ENCODE results near the gene LRRC10.

The LRRC10 gene

GRCh38 chr12:69610729-69611128 lies at the start of gene LRRC10:
TSS of gene LRRC10 (minus strand) at chr12:69610907. CDS start at chr12:69610838, 69 bp downstream.
- H3K9me3 ChIP-seq (ENCODE audit: low read depth, low read length): no peaks in the 10 kb centered on the region
- no peaks in the 10 kb centered on the region for H3K36me3 ChIP-seq (ENCODE audit: insufficient read depth, low read length)
- no peak for DNase-seq (ENCODE audit: low read depth, low spot score)
- TF ChIP-seq POLR2AphosphoS5 (IDR thresholded peaks at IDR 0.05; ENCODE audit: borderline replicate concordance, low read depth, low read length) (no peak), FOXP2 (optimal IDR thresholded peaks at IDR 0.05; ENCODE audit: control extremely low read depth, extremely low read length, insufficient read depth) (no peak), EZH2 (IDR thresholded peaks at IDR 0.05) (no peak)
- H3K4me3 ChIP-seq: no peak within 1 kb of the TSS
- H3K9ac ChIP-seq (ENCODE audit: insufficient read length): no peak within 1 kb of the TSS
- no peak within 1 kb of the TSS for H3K27ac ChIP-seq

- Histone ChIP-seq H3K4me3 (no peak overlapping the region), H3K27ac (no peak overlapping the region), H3K9ac (ENCODE audit: insufficient read length) (no peak overlapping the region), H3K9me3 (ENCODE audit: low read depth, low read length) (no peaks in the 10 kb centered on the region), H3K36me3 (ENCODE audit: insufficient read depth, low read length) (no peaks in the 10 kb centered on the region)
- DNase-seq (ENCODE audit: low read depth, low spot score): no peak
- TF ChIP-seq FOXP2 (optimal IDR thresholded peaks at IDR 0.05; ENCODE audit: control extremely low read depth, extremely low read length, insufficient read depth) (no peak), POLR2AphosphoS5 (IDR thresholded peaks at IDR 0.05; ENCODE audit: borderline replicate concordance, low read depth, low read length) (no peak), EZH2 (IDR thresholded peaks at IDR 0.05) (no peak)
These were observed 49.6 kb upstream of the LRRC10 start for GRCh38 chr12:69660164-69660863.

DNA sequence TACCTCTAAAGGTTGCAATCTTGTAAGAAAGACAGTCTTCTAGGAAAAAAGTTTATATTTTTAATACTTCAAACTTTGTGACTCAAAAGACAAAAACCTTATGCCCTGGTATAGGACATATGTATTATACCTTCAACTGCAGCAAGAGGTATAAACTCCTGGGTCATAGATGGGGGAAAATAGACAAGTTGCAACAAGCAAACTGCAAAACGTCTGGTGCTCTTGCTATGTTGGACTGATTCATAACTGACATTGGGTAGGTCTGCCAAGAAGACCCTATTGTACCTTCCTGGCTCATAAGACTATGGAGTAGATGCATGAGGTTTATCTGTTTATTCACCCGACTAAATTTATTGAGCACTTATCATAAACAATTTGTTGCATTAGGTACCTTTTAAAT lies 47.5 kb upstream of the LRRC10 start:
- H3K4me3 ChIP-seq: no peak overlapping the region
- no peak overlapping the region for H3K27ac ChIP-seq
- DNase-seq (ENCODE audit: low read depth, low spot score): no peak
- no peak for TF ChIP-seq POLR2AphosphoS5 (IDR thresholded peaks at IDR 0.05; ENCODE audit: borderline replicate concordance, low read depth, low read length)
- TF ChIP-seq FOXP2 (optimal IDR thresholded peaks at IDR 0.05; ENCODE audit: control extremely low read depth, extremely low read length, insufficient read depth): no peak
- no peak for TF ChIP-seq EZH2 (IDR thresholded peaks at IDR 0.05)
- no peaks in the 10 kb centered on the region for H3K9me3 ChIP-seq (ENCODE audit: low read depth, low read length)
- H3K36me3 ChIP-seq (ENCODE audit: insufficient read depth, low read length): no peaks in the 10 kb centered on the region
- no peak overlapping the region for H3K9ac ChIP-seq (ENCODE audit: insufficient read length)

- H3K4me3 ChIP-seq: no peak overlapping the region
- no peak overlapping the region for H3K9ac ChIP-seq (ENCODE audit: insufficient read length)
- H3K9me3 ChIP-seq (ENCODE audit: low read depth, low read length): no peaks in the 10 kb centered on the region
- no peak overlapping the region for H3K27ac ChIP-seq
- TF ChIP-seq EZH2 (IDR thresholded peaks at IDR 0.05): no peak
- TF ChIP-seq FOXP2 (optimal IDR thresholded peaks at IDR 0.05; ENCODE audit: control extremely low read depth, extremely low read length, insufficient read depth): no peak
- TF ChIP-seq POLR2AphosphoS5 (IDR thresholded peaks at IDR 0.05; ENCODE audit: borderline replicate concordance, low read depth, low read length): no peak
- DNase-seq (ENCODE audit: low read depth, low spot score): no peak
- no peaks in the 10 kb centered on the region for H3K36me3 ChIP-seq (ENCODE audit: insufficient read depth, low read length)
These were observed 46.9 kb upstream of the LRRC10 start for GRCh38 chr12:69657376-69658137.

GRCh38 chr12:69655616-69656340 lies 45.1 kb upstream of the LRRC10 start:
- no peak for TF ChIP-seq POLR2AphosphoS5 (IDR thresholded peaks at IDR 0.05; ENCODE audit: borderline replicate concordance, low read depth, low read length)
- no peak for TF ChIP-seq FOXP2 (optimal IDR thresholded peaks at IDR 0.05; ENCODE audit: control extremely low read depth, extremely low read length, insufficient read depth)
- no peak for TF ChIP-seq EZH2 (IDR thresholded peaks at IDR 0.05)
- no peak overlapping the region for H3K9ac ChIP-seq (ENCODE audit: insufficient read length)
- H3K9me3 ChIP-seq (ENCODE audit: low read depth, low read length): no peaks in the 10 kb centered on the region
- H3K4me3 ChIP-seq: no peak overlapping the region
- H3K27ac ChIP-seq: no peak overlapping the region
- no peaks in the 10 kb centered on the region for H3K36me3 ChIP-seq (ENCODE audit: insufficient read depth, low read length)
- DNase-seq (ENCODE audit: low read depth, low spot score): no peak

GRCh38 chr12:69653703-69654102 lies 43.0 kb upstream of the LRRC10 start:
- no peak for TF ChIP-seq FOXP2 (optimal IDR thresholded peaks at IDR 0.05; ENCODE audit: control extremely low read depth, extremely low read length, insufficient read depth)
- no peak for TF ChIP-seq EZH2 (IDR thresholded peaks at IDR 0.05)
- no peak for TF ChIP-seq POLR2AphosphoS5 (IDR thresholded peaks at IDR 0.05; ENCODE audit: borderline replicate concordance, low read depth, low read length)
- Histone ChIP-seq H3K36me3 (ENCODE audit: insufficient read depth, low read length) (no peaks in the 10 kb centered on the region), H3K27ac (no peak overlapping the region), H3K9ac (ENCODE audit: insufficient read length) (no peak overlapping the region), H3K9me3 (ENCODE audit: low read depth, low read length) (no peaks in the 10 kb centered on the region), H3K4me3 (no peak overlapping the region)
- DNase-seq (ENCODE audit: low read depth, low spot score): no peak

DNA sequence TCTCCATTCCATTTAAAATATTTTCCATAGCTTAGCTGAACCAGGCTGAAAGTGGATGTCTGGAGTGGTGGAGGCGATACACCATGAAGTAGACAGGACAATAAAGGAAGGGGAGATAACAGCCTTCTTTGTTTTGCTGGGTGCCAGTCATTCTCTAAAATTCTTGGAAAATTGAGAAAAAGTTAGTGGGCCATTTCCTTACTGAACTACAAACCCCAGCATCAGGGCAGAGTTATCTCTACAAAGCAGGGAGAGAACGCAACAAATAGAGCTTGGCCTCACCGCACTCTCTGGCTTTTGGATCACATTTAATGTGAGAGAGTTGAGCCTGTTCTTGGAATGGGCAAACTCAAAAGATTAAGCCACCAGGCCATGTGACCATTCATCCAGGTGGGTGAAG lies 41.2 kb upstream of the LRRC10 start:
- TF ChIP-seq POLR2AphosphoS5 (IDR thresholded peaks at IDR 0.05; ENCODE audit: borderline replicate concordance, low read depth, low read length) (no peak), EZH2 (IDR thresholded peaks at IDR 0.05) (no peak), FOXP2 (optimal IDR thresholded peaks at IDR 0.05; ENCODE audit: control extremely low read depth, extremely low read length, insufficient read depth) (no peak)
- H3K9me3 ChIP-seq (ENCODE audit: low read depth, low read length): no peaks in the 10 kb centered on the region
- no peaks in the 10 kb centered on the region for H3K36me3 ChIP-seq (ENCODE audit: insufficient read depth, low read length)
- H3K4me3 ChIP-seq: no peak overlapping the region
- no peak overlapping the region for H3K27ac ChIP-seq
- no peak for DNase-seq (ENCODE audit: low read depth, low spot score)
- no peak overlapping the region for H3K9ac ChIP-seq (ENCODE audit: insufficient read length)

- H3K36me3 ChIP-seq (ENCODE audit: insufficient read depth, low read length): no peaks in the 10 kb centered on the region
- no peak for TF ChIP-seq EZH2 (IDR thresholded peaks at IDR 0.05)
- no peak for TF ChIP-seq POLR2AphosphoS5 (IDR thresholded peaks at IDR 0.05; ENCODE audit: borderline replicate concordance, low read depth, low read length)
- TF ChIP-seq FOXP2 (optimal IDR thresholded peaks at IDR 0.05; ENCODE audit: control extremely low read depth, extremely low read length, insufficient read depth): no peak
- no peaks in the 10 kb centered on the region for H3K9me3 ChIP-seq (ENCODE audit: low read depth, low read length)
- DNase-seq (ENCODE audit: low read depth, low spot score): no peak
- H3K4me3 ChIP-seq: no peak overlapping the region
- H3K9ac ChIP-seq (ENCODE audit: insufficient read length): no peak overlapping the region
- no peak overlapping the region for H3K27ac ChIP-seq
These were observed 38.8 kb upstream of the LRRC10 start for GRCh38 chr12:69649529-69649928.
